Gastroesophageal sphincter (tissue), 4 donors: ENCODE data around the gene ENAM. TPM values are rescaled to one million over a fixed set of nuclear protein-coding genes. Genes with fewer than 3 reads are reported as not detected.
A peak's percentile ranks its signal among the peaks of the same experiment; 100 is the strongest.
"Not testable (repeated sequence)": the region's sequence is repeated elsewhere in the genome, so short reads cannot be mapped to it uniquely, and the experiment has no call there.

ENCODE experiments used
- ATAC-seq: fragments of 150-250 bp; one replicate; pipeline ENCODE4 v1.9.1; 2016; ENCODE audit warnings: mild to moderate bottlenecking, moderate library complexity
- H3K27ac ChIP-seq, 4 donors: fragments of 200-600 bp; sonication (generic) in 3 of 4; 1 replicate in 3 of 4; 2 replicates in 1 of 4; pipeline ENCODE4 v1.5.1; 2016 to 2019
- H3K27me3 ChIP-seq: fragments of 200-600 bp; sonication (generic); one replicate; pipeline ENCODE4 v1.5.1; 2019
- H3K36me3 ChIP-seq, 2 donors: fragments of 200-600 bp; sonication (generic); one replicate each; pipeline ENCODE4 v1.5.1; 2019; ENCODE audit warnings: control low read depth in 1 of 2
- H3K4me1 ChIP-seq, 3 donors: fragments of 200-600 bp; sonication (generic); 1 replicate in 2 of 3; 2 replicates in 1 of 3; pipeline ENCODE4 v1.5.1; 2016 to 2019; ENCODE audit warnings: control low read depth in 2 of 3
- H3K4me3 ChIP-seq, 2 donors: fragments of 200-600 bp; sonication (generic); one replicate each; pipeline ENCODE4 v1.5.1; 2019; ENCODE audit warnings: mild to moderate bottlenecking in 1 of 2, moderate library complexity in 1 of 2
- H3K9me3 ChIP-seq, 3 donors: fragments of 200-600 bp; sonication (generic); one replicate each; pipeline ENCODE4 v1.5.1; 2017 to 2019; ENCODE audit warnings: control low read depth in 2 of 3
- EP300 ChIP-seq: sonication (generic); formaldehyde crosslinking; IDR thresholded peaks from one replicate; pipeline ENCODE4 v1.6.1; 2017; ENCODE audit warnings: antibody characterized with exemption, mild to moderate bottlenecking
- POLR2A ChIP-seq, 2 donors: fragments of 450-650 bp; IDR thresholded peaks; one replicate each; pipeline ENCODE4 v1.6.1; 2017; ENCODE audit warnings: antibody characterized with exemption in 2 of 2, mild to moderate bottlenecking in 2 of 2, moderate library complexity in 1 of 2
- POLR2AphosphoS5 ChIP-seq: sonication (generic); formaldehyde crosslinking; IDR thresholded peaks from one replicate; pipeline ENCODE4 v1.6.1; 2017; ENCODE audit warnings: antibody characterized with exemption
- WGBS, 2 donors: methylation state at CpG; one replicate each; pipeline ENCODE4 v1.1.5; 2018; ENCODE audit warnings: low coverage in 1 of 2; 5-methylcytosine and 5-hydroxymethylcytosine counted together
- total RNA-seq, 4 donors: library from RNA; depleted of rRNA; stranded (reverse); fragments of >200 nt; gene quantifications; one replicate each; pipeline ENCODE4 v1.1.0, GENCODE V29; 2016
- TF ChIP-seq, protein P1 (sequence below), 4 experiments: fragments of 200-600 bp in 2 of 4; fragments of 450-650 bp in 2 of 4; sonication (generic) in 1 of 4; IDR thresholded peaks; one replicate each; pipeline ENCODE4 v1.5.1; 2017 to 2019; ENCODE audit warnings: antibody characterized with exemption in 4 of 4, mild to moderate bottlenecking in 2 of 4, moderate library complexity in 2 of 4

ENAM gene
- total RNA-seq, 4 donors from 2014 or later: 0.16 to 0.54 TPM; not detected in 2

DNA sequence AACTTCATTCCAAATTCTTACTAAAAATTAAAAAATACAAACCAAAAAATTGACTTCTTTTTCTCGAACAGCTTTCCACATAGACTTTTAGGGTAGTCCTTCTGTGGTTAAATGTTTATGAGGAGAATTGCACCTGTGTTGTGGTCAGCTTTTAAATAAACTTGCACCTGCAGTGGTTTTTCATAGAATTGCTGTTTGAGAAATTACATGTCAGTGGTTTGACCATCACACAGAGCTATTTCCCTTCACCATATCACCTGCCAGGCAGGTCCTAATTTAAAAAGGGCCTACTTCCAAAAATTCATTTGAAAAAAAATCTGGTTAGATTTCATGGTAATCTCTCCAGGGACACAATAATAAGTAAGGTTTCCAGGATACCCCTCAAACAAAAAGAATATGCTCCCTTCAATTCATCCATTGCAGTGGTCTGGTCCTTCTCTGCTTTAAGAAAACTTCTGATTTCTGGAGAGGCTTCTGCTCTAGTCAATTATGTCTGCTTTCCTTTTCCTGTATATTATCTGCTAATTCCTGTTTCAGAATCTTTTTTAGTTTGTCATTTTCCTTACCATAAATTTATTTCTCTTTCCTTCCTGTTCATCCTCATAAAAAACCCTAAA lies 49.9 kb downstream of the ENAM start:
- 93% methylated on average over 1 of the region's 1 CpG; no CpG with 5 or more reads in 1 of the 2 donors for WGBS, 2 donors
- TF ChIP-seq POLR2A (IDR thresholded peaks at IDR 0.05): no peak
- Histone ChIP-seq H3K27ac (no peak overlapping the region), H3K27me3 (no peaks in the 10 kb centered on the region), H3K9me3 (no peaks in the 10 kb centered on the region), H3K36me3 (no peaks in the 10 kb centered on the region), H3K4me3 (no peak overlapping the region), H3K4me1 (no peaks in the 10 kb centered on the region)
- ATAC-seq: no peak

DNA sequence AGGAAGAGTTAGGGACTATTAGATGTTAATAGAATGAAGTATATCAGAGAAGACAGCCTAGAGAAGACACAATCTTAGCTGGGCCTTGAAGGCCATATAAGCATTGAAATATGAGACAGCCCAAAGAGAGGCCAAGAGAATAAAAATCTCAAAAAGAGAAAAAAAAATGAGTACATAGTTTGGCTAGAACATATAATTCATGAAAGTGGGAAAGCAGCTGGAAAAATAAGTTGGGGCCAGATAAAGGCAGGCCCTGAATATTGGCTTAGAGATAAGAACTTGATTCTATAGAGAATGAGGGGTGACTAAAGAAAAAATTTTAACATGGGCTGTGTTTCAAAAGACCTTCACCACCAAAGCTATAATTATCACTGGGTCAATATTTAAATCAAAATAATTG lies 52.4 kb downstream of the ENAM start:
- no peak for ATAC-seq

DNA sequence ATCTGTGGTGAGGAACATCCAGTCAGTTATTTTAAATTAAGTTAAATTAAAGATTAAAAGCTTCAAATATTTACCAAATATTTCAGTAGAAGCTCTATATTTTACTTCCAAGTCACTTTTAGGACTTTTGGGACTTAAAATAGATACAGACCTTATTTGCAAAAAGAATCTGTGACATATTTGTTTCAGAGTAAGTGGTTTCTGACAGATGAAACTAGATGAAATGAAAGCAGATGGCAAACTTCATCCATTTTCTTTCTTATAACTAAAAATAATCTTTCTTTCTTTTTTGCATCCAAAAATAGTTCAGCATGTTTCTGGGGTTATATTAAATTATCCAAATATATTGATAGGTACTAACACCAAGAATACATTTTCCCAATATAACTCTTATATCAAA lies 53.2 kb downstream of the ENAM start:
- no peak for TF ChIP-seq POLR2AphosphoS5
- TF ChIP-seq, protein P1, sequence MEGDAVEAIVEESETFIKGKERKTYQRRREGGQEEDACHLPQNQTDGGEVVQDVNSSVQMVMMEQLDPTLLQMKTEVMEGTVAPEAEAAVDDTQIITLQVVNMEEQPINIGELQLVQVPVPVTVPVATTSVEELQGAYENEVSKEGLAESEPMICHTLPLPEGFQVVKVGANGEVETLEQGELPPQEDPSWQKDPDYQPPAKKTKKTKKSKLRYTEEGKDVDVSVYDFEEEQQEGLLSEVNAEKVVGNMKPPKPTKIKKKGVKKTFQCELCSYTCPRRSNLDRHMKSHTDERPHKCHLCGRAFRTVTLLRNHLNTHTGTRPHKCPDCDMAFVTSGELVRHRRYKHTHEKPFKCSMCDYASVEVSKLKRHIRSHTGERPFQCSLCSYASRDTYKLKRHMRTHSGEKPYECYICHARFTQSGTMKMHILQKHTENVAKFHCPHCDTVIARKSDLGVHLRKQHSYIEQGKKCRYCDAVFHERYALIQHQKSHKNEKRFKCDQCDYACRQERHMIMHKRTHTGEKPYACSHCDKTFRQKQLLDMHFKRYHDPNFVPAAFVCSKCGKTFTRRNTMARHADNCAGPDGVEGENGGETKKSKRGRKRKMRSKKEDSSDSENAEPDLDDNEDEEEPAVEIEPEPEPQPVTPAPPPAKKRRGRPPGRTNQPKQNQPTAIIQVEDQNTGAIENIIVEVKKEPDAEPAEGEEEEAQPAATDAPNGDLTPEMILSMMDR (IDR thresholded peaks at IDR 0.05): no peak
- TF ChIP-seq EP300: no peak
- no peak for TF ChIP-seq POLR2A (IDR thresholded peaks at IDR 0.05)
- H3K27ac ChIP-seq: no peak overlapping the region
- no peaks in the 10 kb centered on the region for H3K4me1 ChIP-seq
- no peak overlapping the region for H3K4me3 ChIP-seq
- ATAC-seq: no peak
- H3K27me3 ChIP-seq: no peaks in the 10 kb centered on the region
- no peaks in the 10 kb centered on the region for H3K9me3 ChIP-seq
- H3K36me3 ChIP-seq: no peaks in the 10 kb centered on the region

More for the DNA sequence above, 52.4 kb downstream of the ENAM start:
- H3K4me3 ChIP-seq: no peak overlapping the region
- no peak overlapping the region for H3K27ac ChIP-seq
- H3K36me3 ChIP-seq: no peaks in the 10 kb centered on the region
- no peaks in the 10 kb centered on the region for H3K27me3 ChIP-seq
- TF ChIP-seq, protein P1 (IDR thresholded peaks at IDR 0.05): no peak
- TF ChIP-seq EP300: no peak
- TF ChIP-seq POLR2A (IDR thresholded peaks at IDR 0.05): no peak
- no peak for TF ChIP-seq POLR2AphosphoS5
- H3K4me1 ChIP-seq: no peaks in the 10 kb centered on the region
- no peaks in the 10 kb centered on the region for H3K9me3 ChIP-seq

DNA sequence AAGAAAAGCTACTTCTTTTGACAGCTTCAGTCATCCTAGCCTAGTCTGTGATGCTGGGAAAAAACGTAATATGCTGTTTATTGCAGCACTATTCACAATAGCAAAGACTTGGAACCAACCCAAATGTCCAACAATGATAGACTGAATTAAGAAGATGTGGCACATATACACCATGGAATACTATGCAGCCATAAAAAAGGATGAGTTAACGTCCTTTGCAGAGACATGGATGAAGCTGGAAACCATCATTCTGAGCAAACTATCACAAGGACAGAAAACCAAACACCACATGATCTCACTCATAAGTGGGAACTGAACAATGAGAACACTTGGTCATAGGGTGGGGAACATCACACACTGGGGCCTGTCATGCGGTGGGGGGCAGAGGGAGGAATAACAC lies 53.6 kb downstream of the ENAM start:
- not testable (repeated sequence) for H3K27me3 ChIP-seq, H3K9me3 ChIP-seq, H3K36me3 ChIP-seq, H3K4me3 ChIP-seq, H3K4me1 ChIP-seq, H3K27ac ChIP-seq, ATAC-seq
- WGBS, 2 donors: 60 to 71% methylated on average over 3 of the region's 3 CpGs

DNA sequence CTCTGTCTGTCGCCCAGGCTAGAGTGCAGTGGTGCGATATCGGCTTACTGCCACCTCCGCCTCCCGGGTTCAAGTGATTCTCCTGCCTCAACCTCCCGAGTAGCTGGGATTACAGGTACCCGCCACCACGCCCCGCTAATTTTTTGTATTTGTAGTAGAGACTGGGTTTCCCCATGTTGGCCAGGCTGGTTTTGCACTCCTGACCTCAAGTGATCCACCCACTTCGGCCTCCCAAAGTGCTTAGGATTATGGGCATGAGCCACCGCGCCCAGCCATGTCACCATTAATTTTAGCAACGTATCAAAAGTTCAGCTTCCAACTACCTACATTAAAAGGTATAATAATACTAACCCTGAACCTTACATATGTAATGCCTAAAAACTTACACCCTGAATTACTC lies 58.8 kb downstream of the ENAM start:
- Histone ChIP-seq H3K4me3 (peak overlapping the region; percentile 86 to 96), H3K27me3 (no peaks in the 10 kb centered on the region), H3K27ac (peak overlapping the region; percentile 80 to 94 (median 92)), H3K9me3 (no peaks in the 10 kb centered on the region), H3K36me3 (peaks cover 0 to 19% of the 10 kb centered on the region in 2 donors), H3K4me1 (peaks cover 4 to 44% (median 18%) of the 10 kb centered on the region in 3 donors)
- no peak for ATAC-seq
- 65 to 73% methylated on average over 3 to 13 of the region's 13 CpGs for WGBS, 2 donors
- TF ChIP-seq POLR2AphosphoS5 (no peak), POLR2A (IDR thresholded peaks at IDR 0.05) (no peak), EP300 (no peak)
- TF ChIP-seq, protein P1 (IDR thresholded peaks at IDR 0.05): no peak
